Breast epithelium (tissue), 4 donors: Measurements from ENCODE around the gene KLHL18. TPM values are rescaled to one million over a fixed set of nuclear protein-coding genes. Genes with fewer than 3 reads are reported as not detected.
"Not testable (repeated sequence)": the region's sequence is repeated elsewhere in the genome, so short reads cannot be mapped to it uniquely, and the experiment has no call there.

Source experiments
- DNase-seq, 2 donors: peaks; one replicate each; pipeline ENCODE4 v3.0.0-alpha.2; 2019; ENCODE audit warnings: low spot score in 2 of 2
- H3K27ac ChIP-seq, 2 donors: fragments of 200-600 bp; sonication (generic) in 1 of 2; one replicate each; pipeline ENCODE4 v1.5.1; 2016 to 2019; ENCODE audit warnings: mild to moderate bottlenecking in 1 of 2
- H3K27me3 ChIP-seq, 2 donors: fragments of 200-600 bp; sonication (generic) in 1 of 2; one replicate each; pipeline versions ENCODE4 v1.5.1 to v1.6.0; 2017 to 2019; ENCODE audit warnings: control low read depth in 1 of 2, mild to moderate bottlenecking in 1 of 2
- H3K36me3 ChIP-seq: fragments of 200-600 bp; one replicate; pipeline ENCODE4 v1.5.1; 2019
- H3K4me1 ChIP-seq, 2 donors: fragments of 200-600 bp; sonication (generic); one replicate each; pipeline ENCODE4 v1.5.1; 2016 to 2019; ENCODE audit warnings: control low read depth in 1 of 2
- H3K4me3 ChIP-seq, 3 donors: fragments of 200-600 bp; sonication (generic); 1 replicate in 2 of 3; 2 replicates in 1 of 3; pipeline ENCODE4 v1.5.1; 2016 to 2019; ENCODE audit warnings: mild to moderate bottlenecking in 3 of 3, moderate library complexity in 2 of 3
- H3K9me3 ChIP-seq, 2 donors: fragments of 200-600 bp; sonication (generic) in 1 of 2; one replicate each; pipeline ENCODE4 v1.5.1; 2016 to 2019; ENCODE audit warnings: control low read depth in 1 of 2
- CTCF ChIP-seq, 3 donors: fragments of 450-650 bp; IDR thresholded peaks; one replicate each; pipeline ENCODE4 v1.5.1; 2016 to 2017; ENCODE audit warnings: antibody characterized with exemption in 3 of 3, mild to moderate bottlenecking in 3 of 3, moderate library complexity in 3 of 3
- POLR2A ChIP-seq: fragments of 450-650 bp; IDR thresholded peaks from one replicate; pipeline ENCODE4 v1.6.1; 2016; ENCODE audit warnings: antibody characterized with exemption, mild to moderate bottlenecking, moderate library complexity
- POLR2AphosphoS5 ChIP-seq, 3 donors: sonication (generic); formaldehyde crosslinking; IDR thresholded peaks; one replicate each; pipeline ENCODE4 v1.6.1; 2017; ENCODE audit warnings: antibody characterized with exemption in 3 of 3
- intact Hi-C: fragments of 100-400 bp; cut with DNase I; formaldehyde crosslinking; loops from one replicate; pipeline ENCODE4 v1.15.1; 2023; ENCODE audit warnings: low total_unique reads
- total RNA-seq, 3 donors: library from RNA; depleted of rRNA; stranded (reverse); fragments of >200 nt; gene quantifications; one replicate each; pipeline ENCODE4 v1.1.0, GENCODE V29; 2016

KLHL18 gene
- total RNA-seq, 3 donors from 2014 or later: 12.5 to 14.5 (median 14.1) TPM

GRCh38 chr3:47362701-47363100, 80.0 kb downstream of the KLHL18 start:
- no peak for TF ChIP-seq POLR2AphosphoS5 (IDR thresholded peaks at IDR 0.05)
- no peak for TF ChIP-seq CTCF (IDR thresholded peaks at IDR 0.05)
- no peak for TF ChIP-seq POLR2A
- Histone ChIP-seq H3K27me3 (no peaks in the 10 kb centered on the region), H3K27ac (peak overlapping the region; percentile 59 to 71), H3K36me3 (no peaks in the 10 kb centered on the region), H3K4me1 (no peaks in the 10 kb centered on the region), H3K4me3 (no peak overlapping the region), H3K9me3 (peaks cover 17 to 19% of the 10 kb centered on the region in 2 donors)
- intact Hi-C loops: no loop called here
- DNase-seq: no peak

- intact Hi-C loops: no loop called here
- no peaks in the 10 kb centered on the region for H3K4me1 ChIP-seq
- no peak overlapping the region for H3K27ac ChIP-seq
- DNase-seq: no peak
- no peak for TF ChIP-seq POLR2A
- TF ChIP-seq POLR2AphosphoS5 (IDR thresholded peaks at IDR 0.05): no peak
- no peak for TF ChIP-seq CTCF (IDR thresholded peaks at IDR 0.05)
- no peaks in the 10 kb centered on the region for H3K36me3 ChIP-seq
- H3K9me3 ChIP-seq: no peaks in the 10 kb centered on the region
- no peak overlapping the region for H3K4me3 ChIP-seq
- peaks cover 0 to 5% of the 10 kb centered on the region in 2 donors for H3K27me3 ChIP-seq
These were observed 82.7 kb downstream of the KLHL18 start for GRCh38 chr3:47365213-47366153.

GRCh38 chr3:47366833-47367232, 84.1 kb downstream of the KLHL18 start:
- intact Hi-C loops: no loop called here

GRCh38 chr3:47367631-47368030, 84.9 kb downstream of the KLHL18 start:
- no peak for DNase-seq
- TF ChIP-seq CTCF (IDR thresholded peaks at IDR 0.05) (no peak), POLR2A (no peak), POLR2AphosphoS5 (IDR thresholded peaks at IDR 0.05) (no peak)
- H3K36me3 ChIP-seq: no peaks in the 10 kb centered on the region
- no peak overlapping the region for H3K27ac ChIP-seq
- H3K9me3 ChIP-seq: no peaks in the 10 kb centered on the region
- no peaks in the 10 kb centered on the region for H3K4me1 ChIP-seq
- H3K4me3 ChIP-seq: no peak overlapping the region
- H3K27me3 ChIP-seq: peaks cover 0 to 8% of the 10 kb centered on the region in 2 donors
- intact Hi-C loops: no loop called here

More at GRCh38 chr3:47366833-47367232, 84.1 kb downstream of the KLHL18 start:
- peaks cover 0 to 8% of the 10 kb centered on the region in 2 donors for H3K27me3 ChIP-seq
- H3K27ac ChIP-seq: no peak overlapping the region
- no peak for DNase-seq
- TF ChIP-seq POLR2AphosphoS5 (IDR thresholded peaks at IDR 0.05) (no peak), POLR2A (no peak), CTCF (IDR thresholded peaks at IDR 0.05) (no peak)
- no peaks in the 10 kb centered on the region for H3K9me3 ChIP-seq
- H3K4me3 ChIP-seq: no peak overlapping the region
- H3K36me3 ChIP-seq: no peaks in the 10 kb centered on the region
- H3K4me1 ChIP-seq: no peaks in the 10 kb centered on the region

GRCh38 chr3:47370020-47370419, 87.3 kb downstream of the KLHL18 start:
- intact Hi-C loops: not testable (repeated sequence)

More at GRCh38 chr3:47370020-47370419, 87.3 kb downstream of the KLHL18 start:
- H3K4me1 ChIP-seq, H3K9me3 ChIP-seq, H3K36me3 ChIP-seq, H3K27me3 ChIP-seq, H3K27ac ChIP-seq, H3K4me3 ChIP-seq, DNase-seq: not testable (repeated sequence)
